ENCODE data around the gene SMAD9.

DNA sequence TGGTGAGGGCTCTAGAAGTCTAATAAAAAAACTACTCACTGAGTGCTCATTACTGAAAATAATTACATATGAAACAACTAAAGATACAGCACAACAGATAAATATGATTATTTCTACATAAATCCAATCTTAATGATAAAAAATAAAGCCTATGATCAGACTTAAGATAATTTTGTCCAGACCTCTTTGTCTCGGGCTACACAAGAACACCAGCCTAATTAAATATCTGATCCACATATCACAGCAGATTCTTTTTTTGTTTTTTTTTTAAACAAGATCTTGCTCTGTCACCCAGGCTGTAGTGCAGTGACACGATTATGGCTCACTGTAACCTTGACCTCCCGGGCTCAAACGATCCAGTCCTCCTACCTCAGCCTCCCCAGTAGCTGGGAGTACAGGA lies 30.3 kb upstream of the SMAD9 start:
- TF ChIP-seq, protein P1, sequence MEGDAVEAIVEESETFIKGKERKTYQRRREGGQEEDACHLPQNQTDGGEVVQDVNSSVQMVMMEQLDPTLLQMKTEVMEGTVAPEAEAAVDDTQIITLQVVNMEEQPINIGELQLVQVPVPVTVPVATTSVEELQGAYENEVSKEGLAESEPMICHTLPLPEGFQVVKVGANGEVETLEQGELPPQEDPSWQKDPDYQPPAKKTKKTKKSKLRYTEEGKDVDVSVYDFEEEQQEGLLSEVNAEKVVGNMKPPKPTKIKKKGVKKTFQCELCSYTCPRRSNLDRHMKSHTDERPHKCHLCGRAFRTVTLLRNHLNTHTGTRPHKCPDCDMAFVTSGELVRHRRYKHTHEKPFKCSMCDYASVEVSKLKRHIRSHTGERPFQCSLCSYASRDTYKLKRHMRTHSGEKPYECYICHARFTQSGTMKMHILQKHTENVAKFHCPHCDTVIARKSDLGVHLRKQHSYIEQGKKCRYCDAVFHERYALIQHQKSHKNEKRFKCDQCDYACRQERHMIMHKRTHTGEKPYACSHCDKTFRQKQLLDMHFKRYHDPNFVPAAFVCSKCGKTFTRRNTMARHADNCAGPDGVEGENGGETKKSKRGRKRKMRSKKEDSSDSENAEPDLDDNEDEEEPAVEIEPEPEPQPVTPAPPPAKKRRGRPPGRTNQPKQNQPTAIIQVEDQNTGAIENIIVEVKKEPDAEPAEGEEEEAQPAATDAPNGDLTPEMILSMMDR (conservative IDR thresholded peaks at IDR 0.05; ENCODE audit: low read depth, low read length), result no peak
- TF ChIP-seq MAFK (IDR thresholded peaks at IDR 0.05; ENCODE audit: low read depth, low read length) (no peak), RAD21 (IDR thresholded peaks at IDR 0.05; ENCODE audit: low read length) (no peak), POLR2A (IDR thresholded peaks at IDR 0.05; ENCODE audit: low read depth, low read length) (no peak), MXI1 (IDR thresholded peaks at IDR 0.05; ENCODE audit: borderline replicate concordance, low read depth, low read length) (no peak), RCOR1 (IDR thresholded peaks at IDR 0.05; ENCODE audit: insufficient replicate concordance, low read length) (no peak), CHD1 (IDR thresholded peaks at IDR 0.05; ENCODE audit: low read depth, low read length) (no peak), SMC3 (IDR thresholded peaks at IDR 0.05; ENCODE audit: low read depth, low read length) (no peak), BHLHE40 (IDR thresholded peaks at IDR 0.05; ENCODE audit: low read depth, low read length) (no peak), FOS (IDR thresholded peaks at IDR 0.05; ENCODE audit: low read depth, low read length) (no peak)
- TF ChIP-seq, protein P2, sequence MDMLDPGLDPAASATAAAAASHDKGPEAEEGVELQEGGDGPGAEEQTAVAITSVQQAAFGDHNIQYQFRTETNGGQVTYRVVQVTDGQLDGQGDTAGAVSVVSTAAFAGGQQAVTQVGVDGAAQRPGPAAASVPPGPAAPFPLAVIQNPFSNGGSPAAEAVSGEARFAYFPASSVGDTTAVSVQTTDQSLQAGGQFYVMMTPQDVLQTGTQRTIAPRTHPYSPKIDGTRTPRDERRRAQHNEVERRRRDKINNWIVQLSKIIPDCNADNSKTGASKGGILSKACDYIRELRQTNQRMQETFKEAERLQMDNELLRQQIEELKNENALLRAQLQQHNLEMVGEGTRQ (IDR thresholded peaks at IDR 0.05; ENCODE audit: low read depth, low read length), result no peak
